ENCODE measurements around the gene FGFR3.
"Not testable (repeated sequence)": the region's sequence is repeated elsewhere in the genome, so short reads cannot be mapped to it uniquely, and the experiment has no call there.

Gene FGFR3

GRCh38 chr4:1821679-1822567 is 28.8 kb downstream of the FGFR3 start:
- no peak for DNase-seq

- DNase-seq = no peak
Measured at GRCh38 chr4:1822568-1823544, 29.8 kb downstream of the FGFR3 start.

GRCh38 chr4:1823545-1823932 is 30.4 kb downstream of the FGFR3 start:
- no peak for DNase-seq

GRCh38 chr4:1824746-1825145 is 31.7 kb downstream of the FGFR3 start:
- DNase-seq = no peak

GRCh38 chr4:1825326-1825725 is 32.2 kb downstream of the FGFR3 start:
- no peak for DNase-seq

- DNase-seq = no peak
Measured at GRCh38 chr4:1826531-1827350, 33.6 kb downstream of the FGFR3 start.

GRCh38 chr4:1830234-1830633 is 37.1 kb downstream of the FGFR3 start:
- no peak for DNase-seq

- no peak for DNase-seq
Measured at GRCh38 chr4:1830642-1831228, 37.6 kb downstream of the FGFR3 start.

- no peak for DNase-seq
Measured at GRCh38 chr4:1831331-1831730, 38.2 kb downstream of the FGFR3 start.

GRCh38 chr4:1832690-1833089 is 39.6 kb downstream of the FGFR3 start:
- DNase-seq = no peak

GRCh38 chr4:1833307-1834046 is 40.4 kb downstream of the FGFR3 start:
- DNase-seq = no peak

- no peak for DNase-seq
Measured at GRCh38 chr4:1834047-1834775, 41.1 kb downstream of the FGFR3 start.

GRCh38 chr4:1835836-1836235 is 42.7 kb downstream of the FGFR3 start:
- DNase-seq = not testable (repeated sequence)

GRCh38 chr4:1836650-1837049 is 43.6 kb downstream of the FGFR3 start:
- DNase-seq = no peak

- no peak for DNase-seq
Measured at GRCh38 chr4:1837069-1837468, 44.0 kb downstream of the FGFR3 start.

GRCh38 chr4:1839282-1839681 is 46.2 kb downstream of the FGFR3 start:
- no peak for DNase-seq

GRCh38 chr4:1841201-1841886 is 48.3 kb downstream of the FGFR3 start:
- no peak for DNase-seq

GRCh38 chr4:1841887-1842210 is 48.8 kb downstream of the FGFR3 start:
- DNase-seq = no peak

- no peak for DNase-seq
Measured at GRCh38 chr4:1842339-1842895, 49.3 kb downstream of the FGFR3 start.

- DNase-seq = no peak
Measured at GRCh38 chr4:1842993-1843448, 49.9 kb downstream of the FGFR3 start.
